GM23248 (cell line): Measurements from ENCODE around the gene CELSR3.

ENCODE experiments used
- EZH2 ChIP-seq: fragments of 200-600 bp; sonication (generic); IDR thresholded peaks from 2 replicates; pipeline ENCODE4 v1.6.1; 2018; ENCODE audit warnings: antibody characterized with exemption, mild to moderate bottlenecking; ENCODE audit not compliant: insufficient read depth, poor library complexity, severe bottlenecking
- EZH2phosphoT487 ChIP-seq: fragments of 200-600 bp; sonication (generic); IDR thresholded peaks from 2 replicates; pipeline ENCODE4 v1.6.1; 2018; ENCODE audit warnings: antibody characterized with exemption, moderate library complexity, mild to moderate bottlenecking, low read depth; ENCODE audit not compliant: insufficient read depth

- no peak for TF ChIP-seq EZH2
- TF ChIP-seq EZH2phosphoT487 = no peak
Observed at GRCh38 chr3:48655606-48656005, 7.1 kb downstream of the CELSR3 start.
